ENCODE results near the gene CNTN2. TPM values are rescaled to one million over a fixed set of nuclear protein-coding genes. Genes with fewer than 3 reads are reported as not detected.

The CNTN2 gene
- total and polyA plus RNA-seq, 2 donors (not counting 1 experiment from before 2014, with no cell fraction given) = not detected

GRCh38 chr1:205028390-205028789 is 14.6 kb upstream of the CNTN2 start:
- Histone ChIP-seq H3K4me1 (ENCODE audit: control insufficient read depth, extremely low read depth, insufficient read depth, low read length) (no peaks in the 10 kb centered on the region), H3K36me3 (ENCODE audit: control insufficient read depth, insufficient read depth, low read length) (no peaks in the 10 kb centered on the region), H3K9ac (ENCODE audit: insufficient read depth, low read length) (no peak overlapping the region), H3K27ac (ENCODE audit: insufficient read depth, low read length) (no peak overlapping the region), H3K4me2 (ENCODE audit: extremely low read depth, insufficient read depth, low read length) (no peak overlapping the region), H3K4me3 (replicated peaks in 1 of 4; ENCODE audit: control extremely low read depth in 1 of 4, insufficient read depth in 1 of 4, low read depth in 3 of 4, low read length in 4 of 4) (no peak overlapping the region), H3K79me2 (ENCODE audit: control insufficient read depth, insufficient read depth, low read length) (no peaks in the 10 kb centered on the region), H4K20me1 (ENCODE audit: control insufficient read depth, extremely low read depth, insufficient read depth, low read length) (no peaks in the 10 kb centered on the region), H3K27me3 (ENCODE audit: control insufficient read depth, insufficient read depth, low read length) (peaks cover 8% of the 10 kb centered on the region), H3K9me3 (ENCODE audit: control insufficient read depth, insufficient read depth, low read depth, low read length) (no peaks in the 10 kb centered on the region), H2AFZ (ENCODE audit: low read length) (no peak overlapping the region)
- TF ChIP-seq CTCF (conservative IDR thresholded peaks at IDR 0.05 in 1 of 2, IDR thresholded peaks at IDR 0.05 in 1 of 2; ENCODE audit: low read depth in 1 of 2, low read length in 2 of 2) = no peak
- TF ChIP-seq EZH2 (IDR thresholded peaks at IDR 0.05; ENCODE audit: low read length, missing control alignments) = no peak
- DNase-seq (ENCODE audit: low read depth in 2 of 2) = no peak

GRCh38 chr1:205028924-205029323 is 14.1 kb upstream of the CNTN2 start:
- Histone ChIP-seq H3K9ac (ENCODE audit: insufficient read depth, low read length) (no peak overlapping the region), H3K9me3 (ENCODE audit: control insufficient read depth, insufficient read depth, low read depth, low read length) (no peaks in the 10 kb centered on the region), H3K27ac (ENCODE audit: insufficient read depth, low read length) (no peak overlapping the region), H3K4me2 (ENCODE audit: extremely low read depth, insufficient read depth, low read length) (no peak overlapping the region), H3K79me2 (ENCODE audit: control insufficient read depth, insufficient read depth, low read length) (no peaks in the 10 kb centered on the region), H3K27me3 (ENCODE audit: control insufficient read depth, insufficient read depth, low read length) (peaks cover 8% of the 10 kb centered on the region), H3K4me1 (ENCODE audit: control insufficient read depth, extremely low read depth, insufficient read depth, low read length) (no peaks in the 10 kb centered on the region), H3K36me3 (ENCODE audit: control insufficient read depth, insufficient read depth, low read length) (no peaks in the 10 kb centered on the region), H3K4me3 (replicated peaks in 1 of 4; ENCODE audit: control extremely low read depth in 1 of 4, insufficient read depth in 1 of 4, low read depth in 3 of 4, low read length in 4 of 4) (no peak overlapping the region), H2AFZ (ENCODE audit: low read length) (no peak overlapping the region), H4K20me1 (ENCODE audit: control insufficient read depth, extremely low read depth, insufficient read depth, low read length) (no peaks in the 10 kb centered on the region)
- TF ChIP-seq EZH2 (IDR thresholded peaks at IDR 0.05; ENCODE audit: low read length, missing control alignments) (no peak), CTCF (conservative IDR thresholded peaks at IDR 0.05 in 1 of 2, IDR thresholded peaks at IDR 0.05 in 1 of 2; ENCODE audit: low read depth in 1 of 2, low read length in 2 of 2) (no peak)
- DNase-seq (ENCODE audit: low read depth in 2 of 2) = no peak

GRCh38 chr1:205030241-205030640 is 12.8 kb upstream of the CNTN2 start:
- DNase-seq (ENCODE audit: low read depth in 2 of 2) = no peak
- Histone ChIP-seq H3K36me3 (ENCODE audit: control insufficient read depth, insufficient read depth, low read length) (no peaks in the 10 kb centered on the region), H2AFZ (ENCODE audit: low read length) (no peak overlapping the region), H3K9ac (ENCODE audit: insufficient read depth, low read length) (no peak overlapping the region), H3K27me3 (ENCODE audit: control insufficient read depth, insufficient read depth, low read length) (peaks cover 11% of the 10 kb centered on the region), H3K27ac (ENCODE audit: insufficient read depth, low read length) (no peak overlapping the region), H3K4me3 (replicated peaks in 1 of 4; ENCODE audit: control extremely low read depth in 1 of 4, insufficient read depth in 1 of 4, low read depth in 3 of 4, low read length in 4 of 4) (no peak overlapping the region), H3K4me1 (ENCODE audit: control insufficient read depth, extremely low read depth, insufficient read depth, low read length) (no peaks in the 10 kb centered on the region), H4K20me1 (ENCODE audit: control insufficient read depth, extremely low read depth, insufficient read depth, low read length) (no peaks in the 10 kb centered on the region), H3K9me3 (ENCODE audit: control insufficient read depth, insufficient read depth, low read depth, low read length) (no peaks in the 10 kb centered on the region), H3K79me2 (ENCODE audit: control insufficient read depth, insufficient read depth, low read length) (no peaks in the 10 kb centered on the region), H3K4me2 (ENCODE audit: extremely low read depth, insufficient read depth, low read length) (no peak overlapping the region)
- TF ChIP-seq EZH2 (IDR thresholded peaks at IDR 0.05; ENCODE audit: low read length, missing control alignments) = no peak
- TF ChIP-seq CTCF (conservative IDR thresholded peaks at IDR 0.05 in 1 of 2, IDR thresholded peaks at IDR 0.05 in 1 of 2; ENCODE audit: low read depth in 1 of 2, low read length in 2 of 2) = no peak

All from fibroblast of lung (primary cell).